ENCODE data around the gene KCTD2. TPM values are rescaled to one million over a fixed set of nuclear protein-coding genes. Genes with fewer than 3 reads are reported as not detected.

KCTD2 gene
- total and polyA plus RNA-seq, 9 of the 15 experiments (the other 6 are each of a cell fraction or from before 2014, with no cell fraction given) = 1.7 to 32.9 (median 15.8) TPM

- no peak for TF ChIP-seq ZNF197 (CRISPR knock-in tag; IDR thresholded peaks at IDR 0.05; ENCODE audit: low read depth)
- peak; percentile 26; the same call in 1 of the 2 replicates for TF ChIP-seq ZNF239 (CRISPR knock-in tag; IDR thresholded peaks at IDR 0.05)
- TF ChIP-seq CHD2 (IDR thresholded peaks at IDR 0.05; ENCODE audit: low read depth, low read length) = peak; percentile 41; the same call in 1 of the 2 replicates
- no peak for TF ChIP-seq NELFE (IDR thresholded peaks at IDR 0.05; ENCODE audit: insufficient read depth, insufficient read length)
- TF ChIP-seq COPS2 (conservative IDR thresholded peaks at IDR 0.05) = no peak
- TF ChIP-seq NFE2 (IDR thresholded peaks at IDR 0.05; ENCODE audit: low read depth) = 0 out of 2 replicates have a peak, but pooled peaks have one; percentile 7
- TF ChIP-seq TFAM (CRISPR knock-in tag; conservative IDR thresholded peaks at IDR 0.05) = no peak
- TF ChIP-seq POLR2A (conservative IDR thresholded peaks at IDR 0.05) = peak; percentile 91
- no peak for TF ChIP-seq THRAP3 (IDR thresholded peaks at IDR 0.05; ENCODE audit: borderline replicate concordance)
- peak; percentile 34; the same call in 1 of the 2 replicates for TF ChIP-seq CC2D1A (IDR thresholded peaks at IDR 0.05)
- peak; percentile 83 for TF ChIP-seq KDM5B (IDR thresholded peaks at IDR 0.05; ENCODE audit: insufficient replicate concordance, low read depth, low read length)
- TF ChIP-seq RAD51 (IDR thresholded peaks at IDR 0.05; ENCODE audit: borderline replicate concordance, low read depth) = no peak
- no peak for TF ChIP-seq BCOR (IDR thresholded peaks at IDR 0.05)
- TF ChIP-seq, protein P1, sequence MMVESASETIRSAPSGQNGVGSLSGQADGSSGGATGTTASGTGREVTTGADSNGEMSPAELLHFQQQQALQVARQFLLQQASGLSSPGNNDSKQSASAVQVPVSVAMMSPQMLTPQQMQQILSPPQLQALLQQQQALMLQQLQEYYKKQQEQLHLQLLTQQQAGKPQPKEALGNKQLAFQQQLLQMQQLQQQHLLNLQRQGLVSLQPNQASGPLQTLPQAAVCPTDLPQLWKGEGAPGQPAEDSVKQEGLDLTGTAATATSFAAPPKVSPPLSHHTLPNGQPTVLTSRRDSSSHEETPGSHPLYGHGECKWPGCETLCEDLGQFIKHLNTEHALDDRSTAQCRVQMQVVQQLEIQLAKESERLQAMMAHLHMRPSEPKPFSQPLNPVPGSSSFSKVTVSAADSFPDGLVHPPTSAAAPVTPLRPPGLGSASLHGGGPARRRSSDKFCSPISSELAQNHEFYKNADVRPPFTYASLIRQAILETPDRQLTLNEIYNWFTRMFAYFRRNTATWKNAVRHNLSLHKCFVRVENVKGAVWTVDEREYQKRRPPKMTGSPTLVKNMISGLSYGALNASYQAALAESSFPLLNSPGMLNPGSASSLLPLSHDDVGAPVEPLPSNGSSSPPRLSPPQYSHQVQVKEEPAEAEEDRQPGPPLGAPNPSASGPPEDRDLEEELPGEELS (CRISPR knock-in tag; IDR thresholded peaks at IDR 0.05; ENCODE audit: borderline replicate concordance) = no peak
- peak; percentile 77; the same call in 1 of the 2 replicates for TF ChIP-seq E2F3 (CRISPR knock-in tag; IDR thresholded peaks at IDR 0.05)
- 0 out of 2 replicates have a peak, but pooled peaks have one; percentile 40 for TF ChIP-seq SAFB (IDR thresholded peaks at IDR 0.05; ENCODE audit: borderline replicate concordance, low read depth, low read length)
- TF ChIP-seq CTCFL (IDR thresholded peaks at IDR 0.05; ENCODE audit: borderline replicate concordance, insufficient read depth, low read depth, low read length, poor library complexity, severe bottlenecking) = peak; percentile 82
- peak in 1 of 2 experiments; percentile 63; a peak in 1 of 4 replicates for TF ChIP-seq TBL1XR1 (IDR thresholded peaks at IDR 0.05; ENCODE audit: low read length in 2 of 2)
- TF ChIP-seq, protein P2, sequence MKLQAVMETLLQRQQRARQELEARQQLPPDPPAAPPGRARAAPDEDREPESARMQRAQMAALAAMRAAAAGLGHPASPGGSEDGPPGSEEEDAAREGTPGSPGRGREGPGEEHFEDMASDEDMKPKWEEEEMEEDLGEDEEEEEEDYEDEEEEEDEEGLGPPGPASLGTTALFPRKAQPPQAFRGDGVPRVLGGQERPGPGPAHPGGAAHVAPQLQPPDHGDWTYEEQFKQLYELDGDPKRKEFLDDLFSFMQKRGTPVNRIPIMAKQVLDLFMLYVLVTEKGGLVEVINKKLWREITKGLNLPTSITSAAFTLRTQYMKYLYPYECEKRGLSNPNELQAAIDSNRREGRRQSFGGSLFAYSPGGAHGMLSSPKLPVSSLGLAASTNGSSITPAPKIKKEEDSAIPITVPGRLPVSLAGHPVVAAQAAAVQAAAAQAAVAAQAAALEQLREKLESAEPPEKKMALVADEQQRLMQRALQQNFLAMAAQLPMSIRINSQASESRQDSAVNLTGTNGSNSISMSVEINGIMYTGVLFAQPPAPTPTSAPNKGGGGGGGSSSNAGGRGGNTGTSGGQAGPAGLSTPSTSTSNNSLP (IDR thresholded peaks at IDR 0.05; ENCODE audit: borderline replicate concordance, low read depth, low read length) = no peak
- TF ChIP-seq ATF3 (IDR thresholded peaks at IDR 0.05) = no peak
- TF ChIP-seq ATF3 (CRISPR knock-in tag; conservative IDR thresholded peaks at IDR 0.05) = no peak; the same call in 1 of the 2 replicates
- TF ChIP-seq HMG20A (CRISPR knock-in tag; conservative IDR thresholded peaks at IDR 0.05) = no peak
- no peak for TF ChIP-seq ZNF232 (CRISPR knock-in tag; IDR thresholded peaks at IDR 0.05)
Measured at GRCh38 chr17:75012346-75013091, 34.5 kb upstream of the KCTD2 start, which contains the start of gene MRPL58 (continued).
